ACC112 (cell line): Measurements from ENCODE around the gene FAT1.

Experiments
- H2AFZ ChIP-seq: fragments of 200-600 bp; sonication (generic); one replicate; pipeline ENCODE4 v1.6.0; 2017; ENCODE audit warnings: antibody characterized with exemption, low read length; ENCODE audit not compliant: unreplicated experiment
- H3K27ac ChIP-seq: fragments of 200-600 bp; sonication (generic); 2 replicates; pipeline ENCODE4 v1.5.1; 2014; ENCODE audit warnings: low read depth, mild to moderate bottlenecking, antibody characterized with exemption, low read length, moderate library complexity
- H3K27me3 ChIP-seq: fragments of 200-600 bp; sonication (generic); 2 replicates; pipeline ENCODE4 v1.6.1; 2014; ENCODE audit warnings: mild to moderate bottlenecking, antibody characterized with exemption, low read length, moderate library complexity, mixed read lengths; ENCODE audit not compliant: insufficient read depth
- H3K36me3 ChIP-seq: fragments of 200-600 bp; sonication (generic); 2 replicates; pipeline ENCODE4 v1.6.1; 2016; ENCODE audit warnings: mild to moderate bottlenecking, antibody characterized with exemption, low read length, moderate library complexity, mixed read lengths; ENCODE audit not compliant: insufficient read depth
- H3K4me1 ChIP-seq: fragments of 200-600 bp; sonication (generic); one replicate; pipeline ENCODE4 v1.6.1; 2016; ENCODE audit warnings: low read length, mixed read lengths; ENCODE audit not compliant: insufficient read depth, unreplicated experiment, control insufficient read depth
- H3K4me3 ChIP-seq: fragments of 200-600 bp; sonication (generic); 2 replicates; pipeline ENCODE4 v1.5.1; 2014; ENCODE audit warnings: mild to moderate bottlenecking, low read depth, low read length
- H3K79me2 ChIP-seq: fragments of 200-600 bp; sonication (generic); one replicate; pipeline ENCODE4 v1.6.0; 2016; ENCODE audit warnings: low read length; ENCODE audit not compliant: control insufficient read depth, unreplicated experiment, insufficient read depth

The FAT1 gene

GRCh38 chr4:186569533-186570192 is 154.0 kb downstream of the FAT1 start:
- no peak overlapping the region for H3K27ac ChIP-seq
- peak overlapping the region; percentile 52 for H2AFZ ChIP-seq
- 0 out of 2 replicates have a peak, but pooled peaks cover 6% of the 10 kb centered on the region for H3K27me3 ChIP-seq
- H3K4me1 ChIP-seq: peaks cover 7% of the 10 kb centered on the region
- H3K36me3 ChIP-seq: no peaks in the 10 kb centered on the region
- no peaks in the 10 kb centered on the region for H3K79me2 ChIP-seq
- peak overlapping the region; percentile 73 for H3K4me3 ChIP-seq

GRCh38 chr4:186566068-186566467 is 157.6 kb downstream of the FAT1 start:
- H3K4me3 ChIP-seq: no peak overlapping the region
- H3K27ac ChIP-seq: no peak overlapping the region
- no peak overlapping the region for H2AFZ ChIP-seq
- no peaks in the 10 kb centered on the region for H3K79me2 ChIP-seq
- no peaks in the 10 kb centered on the region for H3K36me3 ChIP-seq
- H3K4me1 ChIP-seq: peaks cover 7% of the 10 kb centered on the region
- H3K27me3 ChIP-seq: 0 out of 2 replicates have a peak, but pooled peaks cover 10% of the 10 kb centered on the region

GRCh38 chr4:186563761-186564160 is 159.9 kb downstream of the FAT1 start:
- H3K4me3 ChIP-seq: no peak overlapping the region
- no peaks in the 10 kb centered on the region for H3K36me3 ChIP-seq
- no peak overlapping the region for H3K27ac ChIP-seq
- H3K4me1 ChIP-seq: no peaks in the 10 kb centered on the region
- no peaks in the 10 kb centered on the region for H3K79me2 ChIP-seq
- H3K27me3 ChIP-seq: peaks cover 32% of the 10 kb centered on the region
- no peak overlapping the region for H2AFZ ChIP-seq

GRCh38 chr4:186561748-186562147 is 161.9 kb downstream of the FAT1 start:
- no peak overlapping the region for H3K4me3 ChIP-seq
- H3K27ac ChIP-seq: no peak overlapping the region
- H3K27me3 ChIP-seq: peaks cover 41% of the 10 kb centered on the region
- no peak overlapping the region for H2AFZ ChIP-seq
- H3K36me3 ChIP-seq: no peaks in the 10 kb centered on the region
- no peaks in the 10 kb centered on the region for H3K79me2 ChIP-seq
- peaks cover 15% of the 10 kb centered on the region for H3K4me1 ChIP-seq

GRCh38 chr4:186560647-186561046 is 163.0 kb downstream of the FAT1 start:
- Histone ChIP-seq H3K79me2 (no peaks in the 10 kb centered on the region), H3K4me3 (no peak overlapping the region), H3K27me3 (peaks cover 40% of the 10 kb centered on the region), H2AFZ (no peak overlapping the region), H3K36me3 (no peaks in the 10 kb centered on the region), H3K4me1 (peaks cover 15% of the 10 kb centered on the region), H3K27ac (no peak overlapping the region)

GRCh38 chr4:186557486-186557885 is 166.2 kb downstream of the FAT1 start:
- H3K36me3 ChIP-seq: no peaks in the 10 kb centered on the region
- no peak overlapping the region for H2AFZ ChIP-seq
- no peak overlapping the region for H3K4me3 ChIP-seq
- H3K4me1 ChIP-seq: peaks cover 15% of the 10 kb centered on the region
- H3K79me2 ChIP-seq: no peaks in the 10 kb centered on the region
- no peak overlapping the region for H3K27ac ChIP-seq
- H3K27me3 ChIP-seq: peaks cover 70% of the 10 kb centered on the region

GRCh38 chr4:186557061-186557460 is 166.6 kb downstream of the FAT1 start:
- no peak overlapping the region for H3K4me3 ChIP-seq
- H3K27ac ChIP-seq: no peak overlapping the region
- no peak overlapping the region for H2AFZ ChIP-seq
- H3K36me3 ChIP-seq: no peaks in the 10 kb centered on the region
- peaks cover 15% of the 10 kb centered on the region for H3K4me1 ChIP-seq
- no peaks in the 10 kb centered on the region for H3K79me2 ChIP-seq
- peaks cover 75% of the 10 kb centered on the region for H3K27me3 ChIP-seq

GRCh38 chr4:186554914-186555827 is 168.5 kb downstream of the FAT1 start, which contains the start of gene MTNR1A:
MTNR1A (minus strand) TSS chr4:186555567; CDS start chr4:186555365, 202 bp downstream.
- Histone ChIP-seq H2AFZ (peak within 1 kb of the TSS; percentile 32), H3K4me3 (peak within 1 kb of the TSS; percentile 66), H3K27ac (no peak within 1 kb of the TSS), H3K36me3 (no peaks in the 10 kb centered on the region), H3K79me2 (no peaks in the 10 kb centered on the region), H3K27me3 (peaks cover 80% of the 10 kb centered on the region), H3K4me1 (peaks cover 15% of the 10 kb centered on the region)

- H2AFZ ChIP-seq: no peak overlapping the region
Measured at GRCh38 chr4:186554539-186554913, 169.1 kb downstream of the FAT1 start.

GRCh38 chr4:186553717-186554116 is 169.9 kb downstream of the FAT1 start:
- Histone ChIP-seq H3K36me3 (no peaks in the 10 kb centered on the region), H3K27ac (no peak overlapping the region), H3K27me3 (peaks cover 81% of the 10 kb centered on the region), H3K4me3 (no peak overlapping the region), H3K79me2 (no peaks in the 10 kb centered on the region), H3K4me1 (peaks cover 15% of the 10 kb centered on the region), H2AFZ (no peak overlapping the region)

More at GRCh38 chr4:186554539-186554913, 169.1 kb downstream of the FAT1 start:
- Histone ChIP-seq H3K79me2 (no peaks in the 10 kb centered on the region), H3K27ac (no peak overlapping the region), H3K36me3 (no peaks in the 10 kb centered on the region), H3K4me1 (peaks cover 15% of the 10 kb centered on the region), H3K4me3 (peak overlapping the region; percentile 66), H3K27me3 (peaks cover 80% of the 10 kb centered on the region)
